HepG2 (cell line): ENCODE measurements around the gene HOXA9. TPM values are rescaled to one million over a fixed set of nuclear protein-coding genes. Genes with fewer than 3 reads are reported as not detected.
A peak's percentile ranks its signal among the peaks of the same experiment; 100 is the strongest.

Experiments used
- IKZF4 ChIP-seq: sonication (generic); formaldehyde crosslinking; IDR thresholded peaks from 2 replicates; pipeline ENCODE4 v1.5.1; 2020; ENCODE audit warnings: borderline replicate concordance, mild to moderate bottlenecking, low read depth, missing genetic modification reagents; ENCODE audit errors: not compliant biosample characterization
- NFKB2 ChIP-seq: sonication (generic); formaldehyde crosslinking; IDR thresholded peaks from 2 replicates; pipeline ENCODE4 v1.4.0; 2020; ENCODE audit warnings: missing genetic modification reagents, borderline replicate concordance
- REPIN1 ChIP-seq: sonication (generic); formaldehyde crosslinking; IDR thresholded peaks from 2 replicates; pipeline ENCODE4 v1.8.0; 2022; ENCODE audit warnings: missing genetic modification reagents, low read depth, mild to moderate bottlenecking, borderline replicate concordance
- RNF2 ChIP-seq: fragments of 450-650 bp; conservative IDR thresholded peaks from 2 replicates; pipeline ENCODE4 v1.6.1; 2016; ENCODE audit warnings: low read depth
- XRCC5 ChIP-seq: fragments of 200-400 bp; formaldehyde crosslinking; optimal IDR thresholded peaks from 2 replicates; pipeline ENCODE3; 2017; ENCODE audit warnings: mild to moderate bottlenecking, low read length
- ZFY ChIP-seq: sonication (generic); formaldehyde crosslinking; IDR thresholded peaks from 2 replicates; pipeline ENCODE4 v1.4.0; 2020; ENCODE audit warnings: missing genetic modification reagents
- polyA plus RNA-seq, 8 experiments: library from polyadenylated mRNA; depleted of rRNA in 3 of 8; stranded (reverse) in 7 of 8; unstranded in 1 of 8; fragments of >200 nt; fragmentation: Illumina TruSeq in 4 of 8; extraction: Trizol in 4 of 8; gene quantifications; 2 replicates each; pipeline versions ENCODE4 v1.2.1 to v1.2.3, GENCODE V29; 2011 to 2016; ENCODE audit warnings: low read depth in 4 of 8, missing spikeins in 1 of 8, mixed read lengths in 1 of 8; ENCODE audit not compliant: insufficient read depth in 1 of 8
- total RNA-seq, 5 experiments: library from RNA; depleted of rRNA; stranded (reverse); fragments of >200 nt; fragmentation: Illumina TruSeq; extraction: Trizol; gene quantifications; 2 replicates each; pipeline ENCODE4 v1.2.3, GENCODE V29; 2016; ENCODE audit warnings: low read depth in 1 of 5
- TF ChIP-seq, protein P1 (sequence below): sonication (generic); formaldehyde crosslinking; IDR thresholded peaks from 2 replicates; pipeline ENCODE4 v1.4.0; 2020; ENCODE audit warnings: missing genetic modification reagents
- TF ChIP-seq, protein P2 (sequence below), 2 experiments: sonication (generic) in 1 of 2; formaldehyde crosslinking in 1 of 2; IDR thresholded peaks; 2 replicates each; pipeline versions ENCODE4 v1.4.0 to v1.6.1; 2016 to 2020; ENCODE audit warnings: borderline replicate concordance in 1 of 2, low read depth in 1 of 2, mild to moderate bottlenecking in 1 of 2, missing genetic modification reagents in 1 of 2
- TF ChIP-seq, protein P3 (sequence below): sonication (generic); formaldehyde crosslinking; IDR thresholded peaks from 2 replicates; pipeline ENCODE4 v1.4.0; 2020; ENCODE audit warnings: missing genetic modification reagents
- TF ChIP-seq, protein P4 (sequence below): sonication (generic); formaldehyde crosslinking; IDR thresholded peaks from 2 replicates; pipeline ENCODE4 v1.5.1; 2020; ENCODE audit warnings: mild to moderate bottlenecking, missing genetic modification reagents, moderate library complexity

Gene HOXA9
- total and polyA plus RNA-seq, 2 of the 13 experiments (the other 11 are each of a cell fraction or from before 2014, with no cell fraction given): not detected

DNA sequence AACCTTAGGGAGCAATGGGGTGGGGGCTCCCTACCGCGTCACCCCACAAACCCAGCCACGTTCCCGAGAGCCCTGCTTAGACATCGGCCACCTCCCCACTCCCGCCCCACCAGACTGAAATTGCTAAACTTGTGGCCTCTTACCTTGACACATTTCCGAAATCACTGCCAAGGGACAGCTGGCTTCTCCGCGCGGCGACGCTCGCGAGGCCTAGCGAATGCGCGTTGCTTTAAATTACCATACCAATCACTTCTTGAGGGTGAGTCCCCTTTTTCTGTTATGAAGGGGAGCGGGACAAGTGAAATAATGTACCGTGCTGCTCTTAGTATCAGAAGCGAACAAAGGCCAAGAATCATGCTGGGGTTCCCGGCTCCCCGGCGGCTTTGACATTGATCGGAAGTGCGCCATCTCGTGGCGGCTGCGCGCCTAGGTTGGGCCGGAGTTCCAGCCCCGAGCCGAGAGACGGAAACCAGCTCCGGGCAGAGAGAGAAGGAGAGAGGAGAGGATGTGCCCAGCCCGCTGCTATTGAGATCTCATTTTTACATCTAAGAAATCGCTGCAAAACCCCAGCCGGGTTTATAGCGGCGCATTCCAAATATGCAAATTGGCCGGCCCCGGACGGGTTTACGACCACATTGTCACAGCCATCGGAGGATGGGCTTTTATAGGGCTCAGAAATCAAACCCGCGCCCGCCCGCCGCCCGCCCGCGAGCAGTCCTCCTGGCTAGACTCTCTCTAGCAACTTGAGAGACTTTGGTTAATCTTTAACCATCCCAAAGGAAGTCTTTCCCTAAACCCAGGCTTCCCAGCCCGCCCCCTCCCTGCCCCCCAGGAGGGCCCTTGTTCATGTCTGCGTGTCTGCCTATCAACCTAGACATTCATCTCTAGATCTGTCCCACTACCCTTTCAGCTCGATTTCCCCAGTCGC is 14.4 kb upstream of the HOXA9 start (continued):
- TF ChIP-seq, protein P1, sequence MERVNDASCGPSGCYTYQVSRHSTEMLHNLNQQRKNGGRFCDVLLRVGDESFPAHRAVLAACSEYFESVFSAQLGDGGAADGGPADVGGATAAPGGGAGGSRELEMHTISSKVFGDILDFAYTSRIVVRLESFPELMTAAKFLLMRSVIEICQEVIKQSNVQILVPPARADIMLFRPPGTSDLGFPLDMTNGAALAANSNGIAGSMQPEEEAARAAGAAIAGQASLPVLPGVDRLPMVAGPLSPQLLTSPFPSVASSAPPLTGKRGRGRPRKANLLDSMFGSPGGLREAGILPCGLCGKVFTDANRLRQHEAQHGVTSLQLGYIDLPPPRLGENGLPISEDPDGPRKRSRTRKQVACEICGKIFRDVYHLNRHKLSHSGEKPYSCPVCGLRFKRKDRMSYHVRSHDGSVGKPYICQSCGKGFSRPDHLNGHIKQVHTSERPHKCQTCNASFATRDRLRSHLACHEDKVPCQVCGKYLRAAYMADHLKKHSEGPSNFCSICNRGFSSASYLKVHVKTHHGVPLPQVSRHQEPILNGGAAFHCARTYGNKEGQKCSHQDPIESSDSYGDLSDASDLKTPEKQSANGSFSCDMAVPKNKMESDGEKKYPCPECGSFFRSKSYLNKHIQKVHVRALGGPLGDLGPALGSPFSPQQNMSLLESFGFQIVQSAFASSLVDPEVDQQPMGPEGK (CRISPR knock-in tag): peak; percentile 26; the same call in 1 of the 2 replicates
- TF ChIP-seq IKZF4 (CRISPR knock-in tag): no peak
- TF ChIP-seq, protein P2, sequence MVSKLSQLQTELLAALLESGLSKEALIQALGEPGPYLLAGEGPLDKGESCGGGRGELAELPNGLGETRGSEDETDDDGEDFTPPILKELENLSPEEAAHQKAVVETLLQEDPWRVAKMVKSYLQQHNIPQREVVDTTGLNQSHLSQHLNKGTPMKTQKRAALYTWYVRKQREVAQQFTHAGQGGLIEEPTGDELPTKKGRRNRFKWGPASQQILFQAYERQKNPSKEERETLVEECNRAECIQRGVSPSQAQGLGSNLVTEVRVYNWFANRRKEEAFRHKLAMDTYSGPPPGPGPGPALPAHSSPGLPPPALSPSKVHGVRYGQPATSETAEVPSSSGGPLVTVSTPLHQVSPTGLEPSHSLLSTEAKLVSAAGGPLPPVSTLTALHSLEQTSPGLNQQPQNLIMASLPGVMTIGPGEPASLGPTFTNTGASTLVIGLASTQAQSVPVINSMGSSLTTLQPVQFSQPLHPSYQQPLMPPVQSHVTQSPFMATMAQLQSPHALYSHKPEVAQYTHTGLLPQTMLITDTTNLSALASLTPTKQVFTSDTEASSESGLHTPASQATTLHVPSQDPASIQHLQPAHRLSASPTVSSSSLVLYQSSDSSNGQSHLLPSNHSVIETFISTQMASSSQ (IDR thresholded peaks at IDR 0.05; ENCODE audit: low read depth): peak; percentile 20; the same call in 1 of the 2 replicates
- TF ChIP-seq, protein P2 (CRISPR knock-in tag; IDR thresholded peaks at IDR 0.05; ENCODE audit: borderline replicate concordance): peak; percentile 32; the same call in 1 of the 2 replicates
- peak; percentile 62 for TF ChIP-seq XRCC5
- peak; percentile 46; the same call in 1 of the 2 replicates for TF ChIP-seq NFKB2 (CRISPR knock-in tag)
- TF ChIP-seq, protein P3, sequence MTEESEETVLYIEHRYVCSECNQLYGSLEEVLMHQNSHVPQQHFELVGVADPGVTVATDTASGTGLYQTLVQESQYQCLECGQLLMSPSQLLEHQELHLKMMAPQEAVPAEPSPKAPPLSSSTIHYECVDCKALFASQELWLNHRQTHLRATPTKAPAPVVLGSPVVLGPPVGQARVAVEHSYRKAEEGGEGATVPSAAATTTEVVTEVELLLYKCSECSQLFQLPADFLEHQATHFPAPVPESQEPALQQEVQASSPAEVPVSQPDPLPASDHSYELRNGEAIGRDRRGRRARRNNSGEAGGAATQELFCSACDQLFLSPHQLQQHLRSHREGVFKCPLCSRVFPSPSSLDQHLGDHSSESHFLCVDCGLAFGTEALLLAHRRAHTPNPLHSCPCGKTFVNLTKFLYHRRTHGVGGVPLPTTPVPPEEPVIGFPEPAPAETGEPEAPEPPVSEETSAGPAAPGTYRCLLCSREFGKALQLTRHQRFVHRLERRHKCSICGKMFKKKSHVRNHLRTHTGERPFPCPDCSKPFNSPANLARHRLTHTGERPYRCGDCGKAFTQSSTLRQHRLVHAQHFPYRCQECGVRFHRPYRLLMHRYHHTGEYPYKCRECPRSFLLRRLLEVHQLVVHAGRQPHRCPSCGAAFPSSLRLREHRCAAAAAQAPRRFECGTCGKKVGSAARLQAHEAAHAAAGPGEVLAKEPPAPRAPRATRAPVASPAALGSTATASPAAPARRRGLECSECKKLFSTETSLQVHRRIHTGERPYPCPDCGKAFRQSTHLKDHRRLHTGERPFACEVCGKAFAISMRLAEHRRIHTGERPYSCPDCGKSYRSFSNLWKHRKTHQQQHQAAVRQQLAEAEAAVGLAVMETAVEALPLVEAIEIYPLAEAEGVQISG: 0 out of 2 replicates have a peak, but pooled peaks have one; percentile 24
- TF ChIP-seq ZFY (CRISPR knock-in tag): peak; percentile 27; the same call in 1 of the 2 replicates
- peak; percentile 78 for TF ChIP-seq RNF2
- TF ChIP-seq REPIN1: no peak
- TF ChIP-seq, protein P4, sequence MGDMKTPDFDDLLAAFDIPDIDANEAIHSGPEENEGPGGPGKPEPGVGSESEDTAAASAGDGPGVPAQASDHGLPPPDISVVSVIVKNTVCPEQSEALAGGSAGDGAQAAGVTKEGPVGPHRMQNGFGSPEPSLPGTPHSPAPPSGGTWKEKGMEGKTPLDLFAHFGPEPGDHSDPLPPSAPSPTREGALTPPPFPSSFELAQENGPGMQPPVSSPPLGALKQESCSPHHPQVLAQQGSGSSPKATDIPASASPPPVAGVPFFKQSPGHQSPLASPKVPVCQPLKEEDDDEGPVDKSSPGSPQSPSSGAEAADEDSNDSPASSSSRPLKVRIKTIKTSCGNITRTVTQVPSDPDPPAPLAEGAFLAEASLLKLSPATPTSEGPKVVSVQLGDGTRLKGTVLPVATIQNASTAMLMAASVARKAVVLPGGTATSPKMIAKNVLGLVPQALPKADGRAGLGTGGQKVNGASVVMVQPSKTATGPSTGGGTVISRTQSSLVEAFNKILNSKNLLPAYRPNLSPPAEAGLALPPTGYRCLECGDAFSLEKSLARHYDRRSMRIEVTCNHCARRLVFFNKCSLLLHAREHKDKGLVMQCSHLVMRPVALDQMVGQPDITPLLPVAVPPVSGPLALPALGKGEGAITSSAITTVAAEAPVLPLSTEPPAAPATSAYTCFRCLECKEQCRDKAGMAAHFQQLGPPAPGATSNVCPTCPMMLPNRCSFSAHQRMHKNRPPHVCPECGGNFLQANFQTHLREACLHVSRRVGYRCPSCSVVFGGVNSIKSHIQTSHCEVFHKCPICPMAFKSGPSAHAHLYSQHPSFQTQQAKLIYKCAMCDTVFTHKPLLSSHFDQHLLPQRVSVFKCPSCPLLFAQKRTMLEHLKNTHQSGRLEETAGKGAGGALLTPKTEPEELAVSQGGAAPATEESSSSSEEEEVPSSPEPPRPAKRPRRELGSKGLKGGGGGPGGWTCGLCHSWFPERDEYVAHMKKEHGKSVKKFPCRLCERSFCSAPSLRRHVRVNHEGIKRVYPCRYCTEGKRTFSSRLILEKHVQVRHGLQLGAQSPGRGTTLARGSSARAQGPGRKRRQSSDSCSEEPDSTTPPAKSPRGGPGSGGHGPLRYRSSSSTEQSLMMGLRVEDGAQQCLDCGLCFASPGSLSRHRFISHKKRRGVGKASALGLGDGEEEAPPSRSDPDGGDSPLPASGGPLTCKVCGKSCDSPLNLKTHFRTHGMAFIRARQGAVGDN (CRISPR knock-in tag): peak; percentile 57
